ENCODE measurements around the gene CMTR1. TPM values are rescaled to one million over a fixed set of nuclear protein-coding genes. Genes with fewer than 3 reads are reported as not detected.
A peak's percentile ranks its signal among the peaks of the same experiment; 100 is the strongest.

Gene CMTR1
- total and polyA plus RNA-seq, 10 donors = 19.4 to 62.4 (median 45.3) TPM

GRCh38 chr6:37503309-37503965 lies 70.4 kb downstream of the CMTR1 start:
- intact Hi-C loops (cut with DNase I; ENCODE audit: low total_unique reads) = no loop called here
- Histone ChIP-seq H3K4me1 (peaks cover 25 to 70% (median 49%) of the 10 kb centered on the region in 6 donors), H3K36me3 (no peaks in the 10 kb centered on the region), H3K9me3 (no peaks in the 10 kb centered on the region), H3K27ac (peak overlapping the region; percentile 64 to 89 (median 80)), H3K4me3 (no peak overlapping the region), H3K27me3 (replicated peaks in 1 of 7) (no peaks in the 10 kb centered on the region)
- WGBS, 5 donors = 27 to 49% (median 38%) methylated on average over 6 to 7 of the region's 7 CpGs
- DNase-seq = no peak
- TF ChIP-seq CTCF (IDR thresholded peaks at IDR 0.05 in 8 of 11, conservative IDR thresholded peaks at IDR 0.05 in 3 of 11) (no peak), POLR2A (IDR thresholded peaks at IDR 0.05) (no peak), POLR2AphosphoS5 (IDR thresholded peaks at IDR 0.05) (no peak)

- H3K27me3 ChIP-seq (replicated peaks in 1 of 7) = no peaks in the 10 kb centered on the region
- intact Hi-C loops (cut with DNase I; ENCODE audit: low total_unique reads) = no loop called here
- no peak for DNase-seq
- no peak for TF ChIP-seq POLR2A (IDR thresholded peaks at IDR 0.05)
- TF ChIP-seq CTCF (IDR thresholded peaks at IDR 0.05 in 8 of 11, conservative IDR thresholded peaks at IDR 0.05 in 3 of 11) = no peak
- TF ChIP-seq POLR2AphosphoS5 (IDR thresholded peaks at IDR 0.05) = no peak
- no peak overlapping the region for H3K4me3 ChIP-seq
- no peaks in the 10 kb centered on the region for H3K36me3 ChIP-seq
- H3K9me3 ChIP-seq = no peaks in the 10 kb centered on the region
- peak overlapping the region in 7 of 8 donors; percentile 64 to 89 (median 81) for H3K27ac ChIP-seq
- WGBS, 5 donors = 33 to 44% (median 40%) methylated on average over 2 of the region's 2 CpGs
- H3K4me1 ChIP-seq = peaks cover 22 to 69% (median 43%) of the 10 kb centered on the region in 6 donors
Measured at GRCh38 chr6:37504024-37504423, 71.0 kb downstream of the CMTR1 start.

GRCh38 chr6:37506479-37506878 lies 73.5 kb downstream of the CMTR1 start:
- H3K4me1 ChIP-seq = peaks cover 20 to 47% (median 28%) of the 10 kb centered on the region in 6 donors
- H3K36me3 ChIP-seq = no peaks in the 10 kb centered on the region
- intact Hi-C loops (cut with DNase I; ENCODE audit: low total_unique reads) = no loop called here
- DNase-seq = no peak
- H3K9me3 ChIP-seq = no peaks in the 10 kb centered on the region
- 60 to 98% (median 92%) methylated on average over 4 of the region's 4 CpGs for WGBS, 5 donors
- H3K27ac ChIP-seq = no peak overlapping the region
- peaks cover 0 to 3% (median 0%) of the 10 kb centered on the region in 7 donors for H3K27me3 ChIP-seq (replicated peaks in 1 of 7)
- H3K4me3 ChIP-seq = no peak overlapping the region
- TF ChIP-seq POLR2A (IDR thresholded peaks at IDR 0.05) (no peak), POLR2AphosphoS5 (IDR thresholded peaks at IDR 0.05) (no peak), CTCF (IDR thresholded peaks at IDR 0.05 in 8 of 11, conservative IDR thresholded peaks at IDR 0.05 in 3 of 11) (no peak)

- peaks cover 0 to 9% (median 0%) of the 10 kb centered on the region in 7 donors for H3K27me3 ChIP-seq (replicated peaks in 1 of 7)
- H3K36me3 ChIP-seq = no peaks in the 10 kb centered on the region
- no peaks in the 10 kb centered on the region for H3K9me3 ChIP-seq
- no peak overlapping the region for H3K27ac ChIP-seq
- intact Hi-C loops (cut with DNase I; ENCODE audit: low total_unique reads) = no loop called here
- WGBS, 5 donors = 91 to 97% (median 92%) methylated on average over 5 of the region's 5 CpGs
- DNase-seq = no peak
- H3K4me3 ChIP-seq = no peak overlapping the region
- no peak for TF ChIP-seq POLR2A (IDR thresholded peaks at IDR 0.05)
- TF ChIP-seq CTCF (IDR thresholded peaks at IDR 0.05 in 8 of 11, conservative IDR thresholded peaks at IDR 0.05 in 3 of 11) = no peak
- no peak for TF ChIP-seq POLR2AphosphoS5 (IDR thresholded peaks at IDR 0.05)
- H3K4me1 ChIP-seq = peaks cover 18 to 41% (median 22%) of the 10 kb centered on the region in 6 donors
Measured at GRCh38 chr6:37507077-37507476, 74.1 kb downstream of the CMTR1 start.

Measured in spleen (tissue), 11 donors.